ENCODE results near the gene ABTB2. TPM values are rescaled to one million over a fixed set of nuclear protein-coding genes. Genes with fewer than 3 reads are reported as not detected.
A peak's percentile ranks its signal among the peaks of the same experiment; 100 is the strongest.

The ABTB2 gene
- total and polyA plus RNA-seq, 2 of the 8 experiments (the other 6 are each of a cell fraction or from before 2014, with no cell fraction given) = 7.7 to 10.2 TPM

DNA sequence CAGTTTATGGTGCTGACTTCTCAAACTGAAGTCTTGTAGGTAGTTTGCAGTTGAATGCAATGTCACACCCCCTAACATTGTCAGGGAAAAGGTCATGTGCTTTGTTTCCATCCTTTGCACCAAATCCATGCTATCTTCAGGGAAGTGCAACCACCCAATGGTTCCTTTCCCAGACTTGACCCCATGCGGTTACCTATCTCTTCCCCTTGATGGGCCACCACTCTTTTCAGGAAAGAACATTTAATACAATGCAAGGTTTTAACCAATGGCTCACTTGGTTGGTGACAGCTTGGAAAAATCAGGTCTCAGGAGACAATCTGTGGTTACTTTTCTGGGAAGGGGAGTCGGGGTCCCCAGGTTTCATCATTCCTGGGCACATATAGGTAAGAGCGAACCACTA lies 2.1 kb downstream of the ABTB2 start:
- Histone ChIP-seq H3K4ac (replicated peaks; ENCODE audit: insufficient read length, low read depth, low read length) (no peak overlapping the region), H3K79me2 (ENCODE audit: control insufficient read depth in 1 of 2, insufficient read depth in 2 of 2, low read length in 2 of 2) (peaks cover 0 to 41% of the 10 kb centered on the region in 2 experiments; a peak in 3 of 4 replicates), H2BK12ac (ENCODE audit: low read depth, low read length) (no peak overlapping the region), H2BK5ac (ENCODE audit: low read depth, low read length) (no peak overlapping the region), H3K18ac (ENCODE audit: extremely low read depth, low read length) (no peak overlapping the region), H4K20me1 (replicated peaks in 1 of 2; ENCODE audit: control insufficient read depth in 1 of 2, insufficient read depth in 2 of 2, low read length in 2 of 2) (peaks cover 13 to 18% of the 10 kb centered on the region in 2 experiments), H2BK15ac (ENCODE audit: low read length) (no peak overlapping the region), H3K23ac (ENCODE audit: insufficient read length) (no peak overlapping the region), H2BK120ac (replicated peaks; ENCODE audit: low read depth, low read length) (no peak overlapping the region), H2AK5ac (ENCODE audit: low read depth, low read length) (no peak overlapping the region), H3K9ac (replicated peaks in 1 of 4; ENCODE audit: extremely low read depth in 1 of 4, low read depth in 3 of 4, low read length in 3 of 4) (no peak overlapping the region), H3K56ac (replicated peaks; ENCODE audit: insufficient read length, low read depth, low read length) (no peak overlapping the region), H2BK20ac (ENCODE audit: low read length) (no peak overlapping the region), H3K36me3 (ENCODE audit: control insufficient read depth in 2 of 4, insufficient read depth in 4 of 4, low read length in 3 of 4) (no peaks in the 10 kb centered on the region), H3K4me1 (replicated peaks in 1 of 4; ENCODE audit: control insufficient read depth in 3 of 4, insufficient read depth in 4 of 4, low read length in 3 of 4) (peaks cover 0 to 21% (median 8%) of the 10 kb centered on the region in 4 experiments; a peak in 5 of 7 replicates), H3K9me3 (ENCODE audit: insufficient read depth in 2 of 2, low read depth in 1 of 2, low read length in 1 of 2) (no peaks in the 10 kb centered on the region), H3K79me1 (ENCODE audit: low read depth, low read length) (no peaks in the 10 kb centered on the region; the same call in 1 of the 2 replicates), H4K91ac (replicated peaks; ENCODE audit: insufficient read length, low read length) (no peak overlapping the region), H3K14ac (ENCODE audit: insufficient read length) (no peak overlapping the region), H4K5ac (ENCODE audit: insufficient read length, low read depth, low read length) (no peak overlapping the region), H3K27ac (ENCODE audit: low read depth, low read length) (no peak overlapping the region), H3K27me3 (replicated peaks in 1 of 4; ENCODE audit: control insufficient read depth in 3 of 4, extremely low read depth in 1 of 4, insufficient read depth in 3 of 4, low read length in 3 of 4) (peaks cover 5 to 31% (median 24%) of the 10 kb centered on the region in 4 experiments), H2AFZ (ENCODE audit: low read length) (no peak overlapping the region), H3K23me2 (ENCODE audit: low read depth, low read length) (peaks cover 20% of the 10 kb centered on the region), H3K4me2 (ENCODE audit: insufficient read depth in 1 of 2, low read depth in 2 of 2, low read length in 2 of 2) (peak overlapping the region; percentile 78 to 97; a peak in 3 of 4 replicates), H3K4me3 (ENCODE audit: extremely low read depth in 1 of 4, insufficient read depth in 2 of 4, low read depth in 3 of 4, low read length in 4 of 4) (peak overlapping the region in 3 of 4 experiments; percentile 23 to 72 (median 59); a peak in 4 of 8 replicates), H4K8ac (ENCODE audit: extremely low read depth, insufficient read depth, low read length) (no peak overlapping the region)
- DNase-seq (ENCODE audit: low read depth in 1 of 2, low spot score in 2 of 2) (no peak), FAIRE-seq (no peak)
- no peak for TF ChIP-seq EZH2 (IDR thresholded peaks at IDR 0.05; ENCODE audit: low read depth, low read length, severe bottlenecking)
- TF ChIP-seq TAF1 (IDR thresholded peaks at IDR 0.05; ENCODE audit: low read depth, low read length) = 0 out of 2 replicates have a peak, but pooled peaks have one; percentile 6
- TF ChIP-seq BACH1 (IDR thresholded peaks at IDR 0.05; ENCODE audit: low read length) = no peak
- WGBS, 2 experiments (ENCODE audit: extremely low coverage in 1 of 2, insufficient coverage in 1 of 2, insufficient read length in 1 of 2, insufficient replicate concordance in 2 of 2, low coverage in 1 of 2, low lambda C conversion rate in 2 of 2, missing lambda C conversion rate in 1 of 2) = 51% methylated on average over 3 of the region's 3 CpGs; no CpG with 5 or more reads in 1 of the 2 experiments
- ChIA-PET POLR2A (ENCODE audit: partially characterized antibody) (interaction anchor here (1.0 to 4.3 kb wide), 7 partner anchors 9 to 205 kb away, joined by 3 to 20 read pairs (median 9); no protein-coding TSS in a partner anchor), CTCF (ENCODE audit: partially characterized antibody) (interaction anchor here (0.8 to 5.8 kb wide), 18 partner anchors 9 to 202 kb away, joined by 3 to 63 read pairs (median 4); no protein-coding TSS in a partner anchor)
